ENCODE measurements around the gene ZNF699.
"Not testable (repeated sequence)": the region's sequence is repeated elsewhere in the genome, so short reads cannot be mapped to it uniquely, and the experiment has no call there.

Gene ZNF699

GRCh38 chr19:9324584-9324962, 14.9 kb upstream of the ZNF699 start:
- Histone ChIP-seq H3K27me3 (ENCODE audit: insufficient read depth, poor library complexity, severe bottlenecking) (no peaks in the 10 kb centered on the region), H3K4me3 (replicated peaks; ENCODE audit: insufficient read depth, low read length) (peak overlapping the region; percentile 76), H3K27ac (replicated peaks) (peak overlapping the region; percentile 80)
- DNase-seq (ENCODE audit: low read depth in 1 of 2, low spot score in 1 of 2): peak in 1 of 2 experiments; percentile 7
- TF ChIP-seq REST (IDR thresholded peaks at IDR 0.05; ENCODE audit: insufficient replicate concordance, low read depth) (no peak), GABPA (IDR thresholded peaks at IDR 0.05; ENCODE audit: low read depth) (no peak), POLR2AphosphoS5 (IDR thresholded peaks at IDR 0.05; ENCODE audit: low read depth) (no peak), SPI1 (IDR thresholded peaks at IDR 0.05; ENCODE audit: borderline replicate concordance, low read depth) (no peak)
- TF ChIP-seq, protein P1, sequence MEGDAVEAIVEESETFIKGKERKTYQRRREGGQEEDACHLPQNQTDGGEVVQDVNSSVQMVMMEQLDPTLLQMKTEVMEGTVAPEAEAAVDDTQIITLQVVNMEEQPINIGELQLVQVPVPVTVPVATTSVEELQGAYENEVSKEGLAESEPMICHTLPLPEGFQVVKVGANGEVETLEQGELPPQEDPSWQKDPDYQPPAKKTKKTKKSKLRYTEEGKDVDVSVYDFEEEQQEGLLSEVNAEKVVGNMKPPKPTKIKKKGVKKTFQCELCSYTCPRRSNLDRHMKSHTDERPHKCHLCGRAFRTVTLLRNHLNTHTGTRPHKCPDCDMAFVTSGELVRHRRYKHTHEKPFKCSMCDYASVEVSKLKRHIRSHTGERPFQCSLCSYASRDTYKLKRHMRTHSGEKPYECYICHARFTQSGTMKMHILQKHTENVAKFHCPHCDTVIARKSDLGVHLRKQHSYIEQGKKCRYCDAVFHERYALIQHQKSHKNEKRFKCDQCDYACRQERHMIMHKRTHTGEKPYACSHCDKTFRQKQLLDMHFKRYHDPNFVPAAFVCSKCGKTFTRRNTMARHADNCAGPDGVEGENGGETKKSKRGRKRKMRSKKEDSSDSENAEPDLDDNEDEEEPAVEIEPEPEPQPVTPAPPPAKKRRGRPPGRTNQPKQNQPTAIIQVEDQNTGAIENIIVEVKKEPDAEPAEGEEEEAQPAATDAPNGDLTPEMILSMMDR (IDR thresholded peaks at IDR 0.05; ENCODE audit: insufficient read depth, low read length): no peak

GRCh38 chr19:9323919-9324583, 14.4 kb upstream of the ZNF699 start, which contains the start of gene ZNF559:
ZNF559 (plus strand) TSS chr19:9324179; CDS start chr19:9338550, 14,371 bp downstream.
- peak within 1 kb of the TSS; percentile 76 for H3K4me3 ChIP-seq (replicated peaks; ENCODE audit: insufficient read depth, low read length)
- TF ChIP-seq REST (IDR thresholded peaks at IDR 0.05; ENCODE audit: insufficient replicate concordance, low read depth): peak; percentile 32
- TF ChIP-seq, protein P1 (IDR thresholded peaks at IDR 0.05; ENCODE audit: insufficient read depth, low read length): no peak
- TF ChIP-seq GABPA (IDR thresholded peaks at IDR 0.05; ENCODE audit: low read depth): no peak
- peak; percentile 38; the same call in 1 of the 2 replicates for TF ChIP-seq POLR2AphosphoS5 (IDR thresholded peaks at IDR 0.05; ENCODE audit: low read depth)
- TF ChIP-seq SPI1 (IDR thresholded peaks at IDR 0.05; ENCODE audit: borderline replicate concordance, low read depth): peak; percentile 30; the same call in 1 of the 2 replicates
- no peaks in the 10 kb centered on the region for H3K27me3 ChIP-seq (ENCODE audit: insufficient read depth, poor library complexity, severe bottlenecking)
- DNase-seq (ENCODE audit: low read depth in 1 of 2, low spot score in 1 of 2): peak; percentile 90 to 95
- peak within 1 kb of the TSS; percentile 80 for H3K27ac ChIP-seq (replicated peaks)

GRCh38 chr19:9323557-9323918, 13.9 kb upstream of the ZNF699 start:
- Histone ChIP-seq H3K27ac (replicated peaks) (peak overlapping the region; percentile 80), H3K27me3 (ENCODE audit: insufficient read depth, poor library complexity, severe bottlenecking) (no peaks in the 10 kb centered on the region), H3K4me3 (replicated peaks; ENCODE audit: insufficient read depth, low read length) (peak overlapping the region; percentile 76)
- DNase-seq (ENCODE audit: low read depth in 1 of 2, low spot score in 1 of 2): peak; percentile 50 to 66
- TF ChIP-seq, protein P1 (IDR thresholded peaks at IDR 0.05; ENCODE audit: insufficient read depth, low read length): no peak
- no peak for TF ChIP-seq GABPA (IDR thresholded peaks at IDR 0.05; ENCODE audit: low read depth)
- no peak for TF ChIP-seq POLR2AphosphoS5 (IDR thresholded peaks at IDR 0.05; ENCODE audit: low read depth)
- TF ChIP-seq REST (IDR thresholded peaks at IDR 0.05; ENCODE audit: insufficient replicate concordance, low read depth): no peak
- no peak for TF ChIP-seq SPI1 (IDR thresholded peaks at IDR 0.05; ENCODE audit: borderline replicate concordance, low read depth)

- not testable (repeated sequence) for H3K27ac ChIP-seq (replicated peaks); H3K27me3 ChIP-seq (ENCODE audit: insufficient read depth, poor library complexity, severe bottlenecking); DNase-seq (ENCODE audit: low read depth in 1 of 2, low spot score in 1 of 2); H3K4me3 ChIP-seq (replicated peaks; ENCODE audit: insufficient read depth, low read length)
Observed at GRCh38 chr19:9322201-9322600, 12.6 kb upstream of the ZNF699 start.

- H3K27ac ChIP-seq (replicated peaks); H3K4me3 ChIP-seq (replicated peaks; ENCODE audit: insufficient read depth, low read length); DNase-seq (ENCODE audit: low read depth in 1 of 2, low spot score in 1 of 2); H3K27me3 ChIP-seq (ENCODE audit: insufficient read depth, poor library complexity, severe bottlenecking): not testable (repeated sequence)
Observed at GRCh38 chr19:9321756-9322155, 12.1 kb upstream of the ZNF699 start.

Data from HL-60 (cell line).